ENCODE data around the gene SUSD4. TPM values are rescaled to one million over a fixed set of nuclear protein-coding genes. Genes with fewer than 3 reads are reported as not detected.

The SUSD4 gene
- total RNA-seq, 1 donor from 2014 or later: 0.79 TPM

GRCh38 chr1:223316082-223316481, 47.9 kb downstream of the SUSD4 start:
- H3K27me3 ChIP-seq (ENCODE audit: control insufficient read depth, insufficient read depth, low read length): no peaks in the 10 kb centered on the region
- no peak for FAIRE-seq
- DNase-seq (ENCODE audit: low read depth): no peak
- no peak overlapping the region for H3K4me3 ChIP-seq (ENCODE audit: low read depth, low read length)
- no peaks in the 10 kb centered on the region for H3K36me3 ChIP-seq (ENCODE audit: control insufficient read depth, insufficient read depth, low read length)
- TF ChIP-seq CTCF (IDR thresholded peaks at IDR 0.05; ENCODE audit: insufficient read depth, low read length, severe bottlenecking): no peak

- no peak for FAIRE-seq
- H3K36me3 ChIP-seq (ENCODE audit: control insufficient read depth, insufficient read depth, low read length): no peaks in the 10 kb centered on the region
- no peak for TF ChIP-seq CTCF (IDR thresholded peaks at IDR 0.05; ENCODE audit: insufficient read depth, low read length, severe bottlenecking)
- no peak overlapping the region for H3K4me3 ChIP-seq (ENCODE audit: low read depth, low read length)
- no peak for DNase-seq (ENCODE audit: low read depth)
- H3K27me3 ChIP-seq (ENCODE audit: control insufficient read depth, insufficient read depth, low read length): no peaks in the 10 kb centered on the region
Observed at GRCh38 chr1:223315665-223316064, 48.3 kb downstream of the SUSD4 start.

- DNase-seq (ENCODE audit: low read depth) (no peak), FAIRE-seq (no peak)
- no peak overlapping the region for H3K4me3 ChIP-seq (ENCODE audit: low read depth, low read length)
- no peaks in the 10 kb centered on the region for H3K27me3 ChIP-seq (ENCODE audit: control insufficient read depth, insufficient read depth, low read length)
- no peak for TF ChIP-seq CTCF (IDR thresholded peaks at IDR 0.05; ENCODE audit: insufficient read depth, low read length, severe bottlenecking)
- no peaks in the 10 kb centered on the region for H3K36me3 ChIP-seq (ENCODE audit: control insufficient read depth, insufficient read depth, low read length)
Observed at GRCh38 chr1:223313415-223313754, 50.6 kb downstream of the SUSD4 start.

- FAIRE-seq (no peak), DNase-seq (ENCODE audit: low read depth) (no peak)
- TF ChIP-seq CTCF (IDR thresholded peaks at IDR 0.05; ENCODE audit: insufficient read depth, low read length, severe bottlenecking): no peak
- Histone ChIP-seq H3K27me3 (ENCODE audit: control insufficient read depth, insufficient read depth, low read length) (no peaks in the 10 kb centered on the region), H3K36me3 (ENCODE audit: control insufficient read depth, insufficient read depth, low read length) (no peaks in the 10 kb centered on the region), H3K4me3 (ENCODE audit: low read depth, low read length) (no peak overlapping the region)
Observed at GRCh38 chr1:223312705-223313414, 51.1 kb downstream of the SUSD4 start.

GRCh38 chr1:223312273-223312672, 51.7 kb downstream of the SUSD4 start:
- H3K4me3 ChIP-seq (ENCODE audit: low read depth, low read length): no peak overlapping the region
- no peaks in the 10 kb centered on the region for H3K27me3 ChIP-seq (ENCODE audit: control insufficient read depth, insufficient read depth, low read length)
- no peaks in the 10 kb centered on the region for H3K36me3 ChIP-seq (ENCODE audit: control insufficient read depth, insufficient read depth, low read length)
- no peak for FAIRE-seq
- TF ChIP-seq CTCF (IDR thresholded peaks at IDR 0.05; ENCODE audit: insufficient read depth, low read length, severe bottlenecking): no peak
- DNase-seq (ENCODE audit: low read depth): no peak

GRCh38 chr1:223311826-223312225, 52.1 kb downstream of the SUSD4 start:
- TF ChIP-seq CTCF (IDR thresholded peaks at IDR 0.05; ENCODE audit: insufficient read depth, low read length, severe bottlenecking): no peak
- Histone ChIP-seq H3K27me3 (ENCODE audit: control insufficient read depth, insufficient read depth, low read length) (no peaks in the 10 kb centered on the region), H3K36me3 (ENCODE audit: control insufficient read depth, insufficient read depth, low read length) (no peaks in the 10 kb centered on the region), H3K4me3 (ENCODE audit: low read depth, low read length) (no peak overlapping the region)
- DNase-seq (ENCODE audit: low read depth): no peak
- FAIRE-seq: no peak
